Measurements from ENCODE around the gene NAXD.

DNA sequence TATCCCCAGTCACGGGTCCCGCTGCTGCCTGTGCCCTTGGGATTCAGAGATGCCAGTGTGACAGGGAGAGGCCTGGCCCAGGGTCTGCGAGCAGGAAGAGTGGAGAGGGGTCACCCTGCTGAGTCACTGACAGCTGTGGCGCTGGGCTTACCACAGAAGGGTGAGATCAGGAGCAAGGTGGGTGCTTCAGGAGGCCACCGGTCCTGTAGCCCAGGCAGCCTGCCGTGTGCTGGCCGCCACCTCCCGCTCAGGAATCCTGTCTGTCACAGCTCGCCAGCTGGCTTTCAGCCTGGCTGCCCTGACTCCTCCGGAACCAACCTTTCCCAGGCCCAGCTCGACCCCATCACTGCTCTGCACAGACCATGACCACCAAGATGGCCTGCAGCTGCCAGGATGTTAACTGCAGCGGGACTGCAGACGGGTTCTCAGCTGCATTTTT is 25.3 kb downstream of the NAXD start:
- TF ChIP-seq ISL1 (CRISPR knock-in tag; IDR thresholded peaks at IDR 0.05): no peak
- no peak for TF ChIP-seq ARNTL (CRISPR knock-in tag; IDR thresholded peaks at IDR 0.05; ENCODE audit: borderline replicate concordance, low read depth)
- TF ChIP-seq CREB5 (CRISPR knock-in tag; IDR thresholded peaks at IDR 0.05; ENCODE audit: low read depth): no peak
- TF ChIP-seq ZC3H10 (CRISPR knock-in tag; IDR thresholded peaks at IDR 0.05): no peak
- TF ChIP-seq RARB (CRISPR knock-in tag; IDR thresholded peaks at IDR 0.05): no peak

Data from SK-N-SH treated with all-trans-retinoic acid at 6 μM for 48 hours (cell line).